HEK293 (cell line): ENCODE data around the gene LMOD1.

Experiments used
- ATF2 ChIP-seq: fragments of 450-650 bp; formaldehyde crosslinking; IDR thresholded peaks from 2 replicates; pipeline ENCODE4 v1.5.1; 2016; ENCODE audit warnings: missing biosample characterization, missing genetic modification characterization, low read depth
- CTCF ChIP-seq: fragments of 450-650 bp; formaldehyde crosslinking; IDR thresholded peaks from 2 replicates; pipeline ENCODE4 v1.5.1; 2016; ENCODE audit warnings: missing biosample characterization, missing genetic modification characterization
- REST ChIP-seq: fragments of 450-650 bp; formaldehyde crosslinking; IDR thresholded peaks from 2 replicates; pipeline ENCODE4 v1.5.1; 2016; ENCODE audit warnings: missing biosample characterization, missing genetic modification characterization
- ZFP3 ChIP-seq: fragments of 450-650 bp; formaldehyde crosslinking; IDR thresholded peaks from 2 replicates; pipeline ENCODE4 v1.5.1; 2016; ENCODE audit warnings: low read depth, missing biosample characterization, missing genetic modification characterization
- ZNF600 ChIP-seq: fragments of 450-650 bp; formaldehyde crosslinking; IDR thresholded peaks from 2 replicates; pipeline ENCODE4 v1.5.1; 2016; ENCODE audit warnings: missing biosample characterization, missing genetic modification characterization

- TF ChIP-seq CTCF (tag by site-specific recombination) (no peak), ATF2 (tag by site-specific recombination) (no peak), ZNF600 (no peak), ZFP3 (tag by site-specific recombination) (no peak), REST (tag by site-specific recombination) (no peak)
These were observed 41.0 kb downstream of the LMOD1 start for GRCh38 chr1:201905234-201905890.
